ENCODE data around the gene B4GALT6. TPM values are rescaled to one million over a fixed set of nuclear protein-coding genes. Genes with fewer than 3 reads are reported as not detected.
A peak's percentile ranks its signal among the peaks of the same experiment; 100 is the strongest.

B4GALT6 gene
- total RNA-seq, 1 donor from 2014 or later = 3.8 TPM

GRCh38 chr18:31651369-31651768 lies 33.0 kb downstream of the B4GALT6 start:
- intact Hi-C loops (cut with micrococcal nuclease) = no loop called here
- ChIA-PET CTCF (no interaction called here), POLR2A (no interaction called here)
- no peak for TF ChIP-seq CTCF (IDR thresholded peaks at IDR 0.05)
- Mint-ChIP-seq H3K9me3 (no peaks in the 10 kb centered on the region), H3K4me3 (no peak overlapping the region), H3K27ac (no peak overlapping the region), H3K36me3 (ENCODE audit: low read depth) (no peaks in the 10 kb centered on the region), H3K27me3 (peaks cover 5% of the 10 kb centered on the region), H3K4me1 (peaks cover 34% of the 10 kb centered on the region)
- no peak for DNase-seq
- ATAC-seq (ENCODE audit: low read depth) = no peak

- TF ChIP-seq CTCF (IDR thresholded peaks at IDR 0.05) = no peak
- Mint-ChIP-seq H3K4me1 (peaks cover 36% of the 10 kb centered on the region), H3K27ac (no peak overlapping the region), H3K4me3 (no peak overlapping the region), H3K36me3 (ENCODE audit: low read depth) (no peaks in the 10 kb centered on the region), H3K27me3 (peaks cover 5% of the 10 kb centered on the region), H3K9me3 (no peaks in the 10 kb centered on the region)
- intact Hi-C loops (cut with micrococcal nuclease) = no loop called here
- ChIA-PET CTCF (no interaction called here), POLR2A (no interaction called here)
- no peak for DNase-seq
- ATAC-seq (ENCODE audit: low read depth) = no peak
Observed at GRCh38 chr18:31649978-31650719, 34.2 kb downstream of the B4GALT6 start.

GRCh38 chr18:31649449-31649848 lies 34.9 kb downstream of the B4GALT6 start:
- H3K27ac Mint-ChIP-seq = no peak overlapping the region
- intact Hi-C loops (cut with micrococcal nuclease) = no loop called here
- no peak for TF ChIP-seq CTCF (IDR thresholded peaks at IDR 0.05)
- DNase-seq = no peak
- peaks cover 5% of the 10 kb centered on the region for H3K27me3 Mint-ChIP-seq
- no peak for ATAC-seq (ENCODE audit: low read depth)
- POLR2A ChIA-PET = interaction anchor here (1.2 kb wide), 1 partner anchor 9 kb away, joined by 4 read pairs; no protein-coding TSS in a partner anchor
- H3K9me3 Mint-ChIP-seq = no peaks in the 10 kb centered on the region
- peaks cover 35% of the 10 kb centered on the region for H3K4me1 Mint-ChIP-seq
- no peaks in the 10 kb centered on the region for H3K36me3 Mint-ChIP-seq (ENCODE audit: low read depth)
- no peak overlapping the region for H3K4me3 Mint-ChIP-seq
- CTCF ChIA-PET = no interaction called here

GRCh38 chr18:31648966-31649429 lies 35.4 kb downstream of the B4GALT6 start:
- POLR2A ChIA-PET = interaction anchor here (1.2 kb wide), 1 partner anchor 9 kb away, joined by 4 read pairs; no protein-coding TSS in a partner anchor
- no peak for DNase-seq

More at GRCh38 chr18:31648966-31649429, 35.4 kb downstream of the B4GALT6 start:
- H3K9me3 Mint-ChIP-seq = no peaks in the 10 kb centered on the region
- peaks cover 5% of the 10 kb centered on the region for H3K27me3 Mint-ChIP-seq
- no peaks in the 10 kb centered on the region for H3K36me3 Mint-ChIP-seq (ENCODE audit: low read depth)
- TF ChIP-seq CTCF (IDR thresholded peaks at IDR 0.05) = no peak
- CTCF ChIA-PET = no interaction called here
- H3K27ac Mint-ChIP-seq = no peak overlapping the region
- H3K4me1 Mint-ChIP-seq = peaks cover 35% of the 10 kb centered on the region
- no peak overlapping the region for H3K4me3 Mint-ChIP-seq
- intact Hi-C loops (cut with micrococcal nuclease) = no loop called here
- ATAC-seq (ENCODE audit: low read depth) = peak; percentile 85

All from activated B cell treated with CpG ODN at 0.5 μM for 24 hours (primary cell).